Esophagus muscularis mucosa (tissue), 4 donors: Measurements from ENCODE around the gene RASSF10. TPM values are rescaled to one million over a fixed set of nuclear protein-coding genes. Genes with fewer than 3 reads are reported as not detected.

Experiments
- DNase-seq: peaks from one replicate; pipeline ENCODE4 v3.0.0-alpha.2; 2017; ENCODE audit errors: extremely low spot score
- H3K27ac ChIP-seq, 4 donors: fragments of 200-600 bp; sonication (generic); replicated peaks in 1 of 4; 1 replicate in 3 of 4; 2 replicates in 1 of 4; pipeline ENCODE4 v1.5.1; 2016 to 2019; ENCODE audit warnings: mild to moderate bottlenecking in 1 of 4
- H3K27me3 ChIP-seq, 4 donors: fragments of 200-600 bp; sonication (generic); one replicate each; pipeline versions ENCODE4 v1.5.1 to v1.6.0; 2016 to 2019
- H3K36me3 ChIP-seq, 4 donors: fragments of 200-600 bp; sonication (generic); one replicate each; pipeline ENCODE4 v1.5.1; 2016 to 2019
- H3K4me1 ChIP-seq, 4 donors: fragments of 200-600 bp; sonication (generic); one replicate each; pipeline ENCODE4 v1.5.1; 2016 to 2019
- H3K4me3 ChIP-seq, 4 donors: fragments of 200-600 bp; sonication (generic); 1 replicate in 2 of 4; 2 replicates in 2 of 4; pipeline ENCODE4 v1.5.1; 2016 to 2019; ENCODE audit warnings: mild to moderate bottlenecking in 4 of 4, moderate library complexity in 1 of 4
- H3K9me3 ChIP-seq, 4 donors: fragments of 200-600 bp; sonication (generic); 1 replicate in 3 of 4; 2 replicates in 1 of 4; pipeline ENCODE4 v1.5.1; 2016 to 2019
- CTCF ChIP-seq, 3 experiments: fragments of 200-600 bp in 2 of 3; fragments of 450-650 bp in 1 of 3; sonication (generic) in 2 of 3; IDR thresholded peaks; one replicate each; pipeline ENCODE4 v1.5.1; 2017 to 2019; ENCODE audit warnings: antibody characterized with exemption in 3 of 3, mild to moderate bottlenecking in 2 of 3, moderate library complexity in 1 of 3
- EP300 ChIP-seq: sonication (generic); formaldehyde crosslinking; IDR thresholded peaks from one replicate; pipeline ENCODE4 v1.6.1; 2017; ENCODE audit warnings: antibody characterized with exemption
- POLR2A ChIP-seq: fragments of 450-650 bp; IDR thresholded peaks from one replicate; pipeline ENCODE4 v1.6.1; 2017; ENCODE audit warnings: antibody characterized with exemption, moderate library complexity, mild to moderate bottlenecking, low read depth
- POLR2AphosphoS5 ChIP-seq, 2 donors: sonication (generic); formaldehyde crosslinking; IDR thresholded peaks; one replicate each; pipeline ENCODE4 v1.6.1; 2017; ENCODE audit warnings: antibody characterized with exemption in 2 of 2
- WGBS: methylation state at CpG from one replicate; pipeline ENCODE4 v1.1.5; 2018; 5-methylcytosine and 5-hydroxymethylcytosine counted together
- intact Hi-C: fragments of 100-400 bp; cut with DNase I; formaldehyde crosslinking; loops from one replicate; pipeline ENCODE4 v1.15.1; 2023
- total RNA-seq, 4 donors: library from RNA; depleted of rRNA; stranded (reverse); fragments of >200 nt; gene quantifications; one replicate each; pipeline versions ENCODE4 v1.1.0 to v1.2.1, GENCODE V29; 2016

Gene RASSF10
- total RNA-seq, 4 donors from 2014 or later, result 0.17 to 0.57 (median 0.19) TPM; not detected in 1

- H3K27ac ChIP-seq, result no peak overlapping the region
- H3K36me3 ChIP-seq, result no peaks in the 10 kb centered on the region
- H3K4me3 ChIP-seq, result no peak overlapping the region
- intact Hi-C loops, result no loop called here
- H3K4me1 ChIP-seq, result no peaks in the 10 kb centered on the region
- TF ChIP-seq POLR2A (no peak), POLR2AphosphoS5 (IDR thresholded peaks at IDR 0.05) (no peak), CTCF (IDR thresholded peaks at IDR 0.05) (no peak), EP300 (no peak)
- H3K27me3 ChIP-seq, result peaks cover 0 to 15% (median 3%) of the 10 kb centered on the region in 4 donors
- H3K9me3 ChIP-seq, result no peaks in the 10 kb centered on the region
- DNase-seq, result no peak
Observed at GRCh38 chr11:13036235-13036634, 27.1 kb downstream of the RASSF10 start.

DNA sequence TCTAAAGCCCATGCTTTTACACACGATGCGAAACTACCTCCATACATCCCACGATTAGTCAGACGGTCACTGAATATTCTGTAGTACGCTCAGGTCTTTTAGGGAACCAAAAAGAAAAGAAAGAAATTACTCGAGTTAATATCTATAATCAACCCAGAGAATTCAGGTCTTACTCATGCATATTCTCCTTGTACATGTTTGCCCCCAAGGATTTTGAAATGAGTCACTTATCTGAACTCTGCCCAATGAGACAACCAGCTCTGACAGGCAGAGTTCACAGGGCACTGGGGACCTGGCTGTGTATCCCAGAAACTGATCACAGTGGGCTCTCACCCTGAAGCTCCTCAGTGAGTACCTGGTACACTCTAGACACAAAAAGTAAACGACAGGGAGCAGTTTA, 29.2 kb downstream of the RASSF10 start:
- no peak for DNase-seq
- Histone ChIP-seq H3K27ac (no peak overlapping the region), H3K36me3 (no peaks in the 10 kb centered on the region), H3K9me3 (no peaks in the 10 kb centered on the region), H3K4me1 (no peaks in the 10 kb centered on the region), H3K4me3 (no peak overlapping the region), H3K27me3 (peaks cover 0 to 15% (median 3%) of the 10 kb centered on the region in 4 donors)
- 92% methylated on average over 7 of the region's 7 CpGs for WGBS
- no peak for TF ChIP-seq EP300
- no peak for TF ChIP-seq POLR2AphosphoS5 (IDR thresholded peaks at IDR 0.05)
- TF ChIP-seq POLR2A, result no peak
- TF ChIP-seq CTCF (IDR thresholded peaks at IDR 0.05), result no peak
- intact Hi-C loops, result no loop called here

DNA sequence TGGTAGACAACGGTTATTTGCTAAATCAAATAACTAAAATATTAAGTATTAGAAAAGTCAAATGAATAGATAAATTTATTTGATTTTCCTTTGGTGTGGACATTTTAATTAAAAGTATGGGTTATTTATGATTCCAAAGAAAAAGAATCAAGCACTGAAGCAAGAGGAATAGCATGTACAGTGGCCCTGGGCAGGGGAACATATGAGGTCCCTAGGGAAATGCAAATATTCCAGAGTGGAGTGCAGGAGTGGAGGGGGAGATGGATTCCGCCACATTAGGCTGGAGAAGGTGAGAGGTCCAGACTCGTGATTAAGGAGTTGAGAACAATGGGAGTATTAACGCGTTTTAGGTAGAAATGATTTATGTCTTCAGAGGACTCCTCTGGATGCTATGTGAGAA, 30.0 kb downstream of the RASSF10 start:
- Histone ChIP-seq H3K36me3 (no peaks in the 10 kb centered on the region), H3K27ac (no peak overlapping the region), H3K4me1 (no peaks in the 10 kb centered on the region), H3K9me3 (no peaks in the 10 kb centered on the region), H3K4me3 (no peak overlapping the region), H3K27me3 (peaks cover 0 to 15% (median 3%) of the 10 kb centered on the region in 4 donors)
- intact Hi-C loops, result no loop called here
- WGBS, result 89% methylated on average over 5 of the region's 5 CpGs
- TF ChIP-seq CTCF (IDR thresholded peaks at IDR 0.05) (no peak), EP300 (no peak), POLR2AphosphoS5 (IDR thresholded peaks at IDR 0.05) (no peak), POLR2A (no peak)
- DNase-seq, result peak; percentile 66

DNA sequence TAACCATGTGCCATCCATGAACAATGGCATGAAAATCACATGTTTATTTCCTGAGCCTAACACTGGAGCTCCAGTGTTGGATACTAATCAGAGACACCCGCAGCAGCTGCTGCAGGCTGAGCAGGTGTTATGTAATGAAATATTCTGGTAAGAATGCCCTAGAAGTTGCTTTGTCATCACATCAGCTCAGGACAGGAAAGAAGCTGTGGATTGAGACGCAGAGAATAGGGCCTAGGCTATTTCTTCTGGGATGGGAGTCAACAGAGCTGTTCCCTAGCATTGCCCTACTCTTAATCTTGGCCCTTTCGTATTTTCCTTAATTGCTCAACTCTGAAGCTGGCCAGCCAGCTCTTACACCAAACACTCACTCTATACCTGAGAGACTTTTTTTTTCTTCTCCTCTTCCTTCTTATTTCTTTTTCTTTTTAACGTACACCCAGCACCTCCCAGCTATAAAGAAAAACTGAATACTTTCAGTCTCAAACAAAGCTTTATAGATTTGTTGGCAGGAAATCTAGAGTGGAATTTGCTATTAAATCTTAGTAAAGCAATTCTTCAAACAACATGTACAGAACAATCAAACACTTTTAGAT, 31.9 kb downstream of the RASSF10 start:
- TF ChIP-seq CTCF (IDR thresholded peaks at IDR 0.05) (no peak), EP300 (no peak), POLR2A (no peak), POLR2AphosphoS5 (IDR thresholded peaks at IDR 0.05) (no peak)
- Histone ChIP-seq H3K9me3 (no peaks in the 10 kb centered on the region), H3K36me3 (no peaks in the 10 kb centered on the region), H3K4me1 (no peaks in the 10 kb centered on the region), H3K27me3 (peaks cover 0 to 7% (median 0%) of the 10 kb centered on the region in 4 donors), H3K27ac (no peak overlapping the region), H3K4me3 (no peak overlapping the region)
- intact Hi-C loops, result no loop called here
- peak; percentile 60 for DNase-seq
- WGBS, result 48% methylated on average over 4 of the region's 4 CpGs

- peak; percentile 50 for DNase-seq
- no peak overlapping the region for H3K4me3 ChIP-seq
- no peak overlapping the region for H3K27ac ChIP-seq
- TF ChIP-seq EP300, result no peak
- no peak for TF ChIP-seq CTCF (IDR thresholded peaks at IDR 0.05)
- no peaks in the 10 kb centered on the region for H3K4me1 ChIP-seq
- H3K27me3 ChIP-seq, result no peaks in the 10 kb centered on the region
- no peaks in the 10 kb centered on the region for H3K36me3 ChIP-seq
- intact Hi-C loops, result no loop called here
- 80% methylated on average over 5 of the region's 5 CpGs for WGBS
- no peaks in the 10 kb centered on the region for H3K9me3 ChIP-seq
Observed at GRCh38 chr11:13042873-13043342, 33.8 kb downstream of the RASSF10 start.
